Endodermal cell (in vitro differentiated cells): ENCODE data around the gene NAPSA. TPM values are rescaled to one million over a fixed set of nuclear protein-coding genes. Genes with fewer than 3 reads are reported as not detected.

ENCODE experiments used
- DNase-seq: peaks from one replicate; pipeline ENCODE4 v3.0.0-alpha.2; 2017
- H3K27ac ChIP-seq: 2 replicates; pipeline ENCODE4 v1.5.1; 2013; ENCODE audit warnings: mild to moderate bottlenecking, low read depth, low read length, moderate library complexity
- H3K27me3 ChIP-seq: 2 replicates; pipeline ENCODE4 v1.6.1; 2013; ENCODE audit warnings: mild to moderate bottlenecking, low read length, moderate library complexity; ENCODE audit not compliant: insufficient read depth, control insufficient read depth, poor library complexity, severe bottlenecking
- H3K36me3 ChIP-seq: 2 replicates; pipeline ENCODE4 v1.7.0; 2013; ENCODE audit warnings: mild to moderate bottlenecking, low read length, moderate library complexity; ENCODE audit not compliant: control insufficient read depth, insufficient read depth
- H3K4me1 ChIP-seq: one replicate; pipeline ENCODE4 v1.7.0; 2013; ENCODE audit warnings: low read length; ENCODE audit not compliant: control insufficient read depth, insufficient read depth
- H3K4me3 ChIP-seq: 2 replicates; pipeline ENCODE4 v1.5.1; 2013; ENCODE audit warnings: mild to moderate bottlenecking, low read length, moderate library complexity
- H3K9ac ChIP-seq: 2 replicates; pipeline ENCODE4 v1.6.1; 2013; ENCODE audit warnings: mild to moderate bottlenecking, low read length, moderate library complexity; ENCODE audit not compliant: poor library complexity, severe bottlenecking; ENCODE audit errors: extremely low read depth
- H3K9me3 ChIP-seq: 2 replicates; pipeline ENCODE4 v1.6.1; 2013; ENCODE audit warnings: mild to moderate bottlenecking, low read length, moderate library complexity; ENCODE audit not compliant: control insufficient read depth
- H3K27ac Mint-ChIP-seq: 2 replicates; pipeline ENCODE4 v1.8.0; 2020; ENCODE audit warnings: mixed read lengths
- H3K27me3 Mint-ChIP-seq: 2 replicates; pipeline ENCODE4 v1.8.0; 2021; ENCODE audit warnings: mild to moderate bottlenecking, mixed read lengths; ENCODE audit not compliant: insufficient read depth
- H3K36me3 Mint-ChIP-seq: 2 replicates; pipeline ENCODE4 v1.8.0; 2020; ENCODE audit warnings: low read depth, mixed read lengths
- H3K4me1 Mint-ChIP-seq: 2 replicates; pipeline ENCODE4 v1.8.0; 2020; ENCODE audit warnings: mixed read lengths
- H3K4me3 Mint-ChIP-seq: 2 replicates; pipeline ENCODE4 v1.8.0; 2020; ENCODE audit warnings: mild to moderate bottlenecking, moderate library complexity, mixed read lengths
- H3K9me3 Mint-ChIP-seq: 2 replicates; pipeline ENCODE4 v1.8.0; 2020; ENCODE audit warnings: mild to moderate bottlenecking, mixed read lengths
- CTCF ChIP-seq: fragments of 200-600 bp; sonication (generic); conservative IDR thresholded peaks from 2 replicates; pipeline ENCODE4 v1.5.0; 2021; ENCODE audit warnings: antibody characterized with exemption, mild to moderate bottlenecking
- WGBS, 2 experiments: methylation state at CpG; one replicate each; pipeline versions ENCODE4 v1.1.5 to v1.1.7; 2013; ENCODE audit warnings: missing lambda C conversion rate in 2 of 2, mixed read lengths in 1 of 2; ENCODE audit not compliant: insufficient coverage in 1 of 2, insufficient read length in 1 of 2; 5-methylcytosine and 5-hydroxymethylcytosine counted together
- long read RNA-seq, 4 experiments: library from polyadenylated mRNA in 2 of 4; library from RNA in 1 of 4; library from capped mRNA in 1 of 4; stranded (forward) in 3 of 4; unstranded in 1 of 4; transcript quantifications; one replicate each; pipeline ENCODE4 v2.0.0, GENCODE V29; 2020 to 2021; ENCODE audit warnings: inconsistent platforms in 1 of 4
- polyA plus RNA-seq, 2 experiments: library from polyadenylated mRNA; stranded (reverse); fragments of 50-300 nt; gene quantifications; one replicate each; pipeline ENCODE4 v1.2.3, GENCODE V29; 2013
- total RNA-seq, 2 donors: library from RNA; stranded (reverse); fragmentation: NEBNext Ultra II Directional in 1 of 2; extraction: Animal tissue kit (Norgen Biotek cat#: 25700) in 1 of 2; gene quantifications; 2 replicates in 1 of 2; 3 replicates in 1 of 2; pipeline ENCODE4 v1.2.1, GENCODE V29; 2021

NAPSA gene
- 1 to 10 TPM in 1 of 2 donors, under 1 TPM in 1; 0.91 to 1.5 TPM for total RNA-seq
- polyA plus RNA-seq (2013, experiment 1 of 2) = 0.14 TPM
- 0.33 TPM for polyA plus RNA-seq (2013, experiment 2 of 2)
- long read RNA-seq, experiment 1 = 0 reads
- long read RNA-seq, experiment 2, partial matches to known transcripts = 0 of 1 reads
- long read RNA-seq, experiment 2, other reads (novel, unspliced or antisense) = 1 of 1 reads
- long read RNA-seq, experiment 3, partial matches to known transcripts = 0 of 9 reads
- long read RNA-seq, experiment 3, other reads (novel, unspliced or antisense) = 9 of 9 reads
- long read RNA-seq, experiment 4, partial matches to known transcripts = 0 of 3 reads
- long read RNA-seq, experiment 4, other reads (novel, unspliced or antisense) = 3 of 3 reads

- DNase-seq = no peak
- no peaks in the 10 kb centered on the region for H3K36me3 ChIP-seq
- 82% methylated on average over 3 to 11 of the region's 11 CpGs for WGBS, 2 experiments
- no peak for TF ChIP-seq CTCF
- H3K27ac ChIP-seq = no peak within 1 kb of the TSS
- H3K4me1 ChIP-seq = no peaks in the 10 kb centered on the region
- Mint-ChIP-seq H3K4me1 (peaks cover 21% of the 10 kb centered on the region), H3K27me3 (peaks cover 5% of the 10 kb centered on the region), H3K9me3 (no peaks in the 10 kb centered on the region), H3K27ac (no peak within 1 kb of the TSS), H3K36me3 (no peaks in the 10 kb centered on the region), H3K4me3 (no peak within 1 kb of the TSS)
- no peaks in the 10 kb centered on the region for H3K27me3 ChIP-seq
- no peaks in the 10 kb centered on the region for H3K9me3 ChIP-seq
- H3K4me3 ChIP-seq = no peak within 1 kb of the TSS
- no peak within 1 kb of the TSS for H3K9ac ChIP-seq
Observed at GRCh38 chr19:50365434-50366306, at the start of gene NAPSA. Gene NAPSA (minus strand): TSS chr19:50365639. CDS start chr19:50365621, 18 bp downstream.

GRCh38 chr19:50413531-50413930, 48.1 kb upstream of the NAPSA start:
- H3K4me3 Mint-ChIP-seq = no peak overlapping the region
- no peaks in the 10 kb centered on the region for H3K9me3 Mint-ChIP-seq
- H3K4me1 Mint-ChIP-seq = peaks cover 2% of the 10 kb centered on the region
- no peak overlapping the region for H3K27ac Mint-ChIP-seq
- no peaks in the 10 kb centered on the region for H3K9me3 ChIP-seq
- H3K9ac ChIP-seq = no peak overlapping the region
- peaks cover 34% of the 10 kb centered on the region for H3K36me3 Mint-ChIP-seq
- H3K27me3 ChIP-seq = peaks cover 2% of the 10 kb centered on the region
- no peak overlapping the region for H3K27ac ChIP-seq
- peaks cover 2% of the 10 kb centered on the region for H3K27me3 Mint-ChIP-seq
- no peak for DNase-seq
- H3K36me3 ChIP-seq = peaks cover 22% of the 10 kb centered on the region
- TF ChIP-seq CTCF = no peak
- WGBS, 2 experiments = 89 to 95% methylated on average over 5 to 21 of the region's 21 CpGs
- no peaks in the 10 kb centered on the region for H3K4me1 ChIP-seq
- no peak overlapping the region for H3K4me3 ChIP-seq

- WGBS, 2 experiments = 91 to 94% methylated on average over 12 to 13 of the region's 13 CpGs
Observed at GRCh38 chr19:50413096-50413495, 47.7 kb upstream of the NAPSA start.

More at GRCh38 chr19:50413096-50413495, 47.7 kb upstream of the NAPSA start:
- Mint-ChIP-seq H3K27ac (no peak overlapping the region), H3K9me3 (no peaks in the 10 kb centered on the region), H3K4me1 (no peaks in the 10 kb centered on the region), H3K4me3 (no peak overlapping the region), H3K36me3 (peaks cover 34% of the 10 kb centered on the region), H3K27me3 (no peaks in the 10 kb centered on the region)
- H3K36me3 ChIP-seq = peaks cover 22% of the 10 kb centered on the region
- no peak for TF ChIP-seq CTCF
- no peak overlapping the region for H3K27ac ChIP-seq
- H3K4me3 ChIP-seq = no peak overlapping the region
- no peaks in the 10 kb centered on the region for H3K4me1 ChIP-seq
- DNase-seq = peak; percentile 32
- no peaks in the 10 kb centered on the region for H3K9me3 ChIP-seq
- H3K27me3 ChIP-seq = no peaks in the 10 kb centered on the region
- no peak overlapping the region for H3K9ac ChIP-seq
